A549 (cell line): ENCODE results near the gene TLCD3B.

Source experiments
- CHD2 ChIP-seq: fragments of 150-350 bp; IDR thresholded peaks from 2 replicates; pipeline ENCODE4 v1.6.1; 2014; ENCODE audit warnings: low read length; ENCODE audit not compliant: partially characterized antibody
- CTCF ChIP-seq: fragments of >200 bp; sonication (Bioruptor Twin); formaldehyde crosslinking; IDR thresholded peaks from 3 replicates; pipeline ENCODE4 v1.5.1; 2016
- EP300 ChIP-seq, 2 experiments: fragments of >200 bp; sonication (Bioruptor Twin); formaldehyde crosslinking; IDR thresholded peaks; 2 replicates in 1 of 2; 3 replicates in 1 of 2; pipeline ENCODE4 v1.6.1; 2016 to 2017
- HDAC2 ChIP-seq: fragments of 200-600 bp; sonication (generic); IDR thresholded peaks from 2 replicates; pipeline ENCODE4 v1.6.1; 2016
- JUNB ChIP-seq: fragments of >200 bp; sonication (Bioruptor Twin); formaldehyde crosslinking; IDR thresholded peaks from 2 replicates; pipeline ENCODE4 v1.6.1; 2016
- NR3C1 ChIP-seq: fragments of >200 bp; sonication (Bioruptor Twin); formaldehyde crosslinking; IDR thresholded peaks from 3 replicates; pipeline ENCODE4 v1.6.1; 2017
- POLR2A ChIP-seq: IDR thresholded peaks from 2 replicates; pipeline ENCODE4 v1.6.1; 2012; ENCODE audit warnings: mild to moderate bottlenecking, low read length
- RAD21 ChIP-seq, 2 experiments: fragments of >200 bp in 1 of 2; sonication (Bioruptor Twin) in 1 of 2; formaldehyde crosslinking in 1 of 2; IDR thresholded peaks in 1 of 2; conservative IDR thresholded peaks in 1 of 2; 2 replicates in 1 of 2; 3 replicates in 1 of 2; pipeline ENCODE4 v1.6.1; 2012 to 2018; ENCODE audit warnings: inconsistent platforms in 1 of 2
- SMC3 ChIP-seq: fragments of >200 bp; sonication (Bioruptor Twin); formaldehyde crosslinking; IDR thresholded peaks from 3 replicates; pipeline ENCODE4 v1.6.1; 2018; ENCODE audit warnings: inconsistent platforms

DNA sequence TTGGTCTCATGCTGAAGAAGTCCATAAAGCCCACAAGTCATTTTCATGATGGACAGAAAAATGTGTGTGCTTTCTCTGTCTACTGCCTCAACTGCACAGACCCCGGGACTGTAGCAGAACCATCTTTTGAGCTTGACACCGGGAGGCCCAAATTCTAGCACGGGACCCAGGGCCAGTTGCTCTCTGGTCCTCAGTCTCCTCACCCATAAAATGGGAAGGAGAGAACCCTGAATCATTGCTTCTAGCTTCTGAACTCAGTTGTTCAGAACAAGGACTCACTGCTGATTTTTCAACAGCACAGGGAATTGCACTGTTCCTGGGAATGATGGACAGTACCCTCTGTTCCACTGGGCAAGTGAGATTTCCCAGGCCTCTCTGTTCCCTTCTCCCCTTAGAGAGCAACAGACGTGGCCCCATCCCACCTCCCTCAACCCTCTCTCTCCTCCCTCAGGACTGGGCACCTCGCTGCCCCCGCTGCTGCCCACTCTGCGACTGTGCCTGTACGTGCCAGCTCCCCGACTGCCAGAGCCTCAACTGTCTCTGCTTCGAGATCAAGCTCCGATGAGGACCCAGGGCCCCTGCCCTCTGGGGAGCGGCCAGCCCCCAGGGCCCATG is 32.3 kb upstream of the TLCD3B start:
- TF ChIP-seq POLR2A (no peak), RAD21 (conservative IDR thresholded peaks at IDR 0.05 in 1 of 2, IDR thresholded peaks at IDR 0.05 in 1 of 2) (no peak), NR3C1 (no peak), SMC3 (no peak), HDAC2 (no peak), EP300 (IDR thresholded peaks at IDR 0.05) (no peak), CTCF (no peak), CHD2 (no peak), JUNB (no peak)
